Measurements from ENCODE around the gene ARHGAP10.

ARHGAP10 gene

DNA sequence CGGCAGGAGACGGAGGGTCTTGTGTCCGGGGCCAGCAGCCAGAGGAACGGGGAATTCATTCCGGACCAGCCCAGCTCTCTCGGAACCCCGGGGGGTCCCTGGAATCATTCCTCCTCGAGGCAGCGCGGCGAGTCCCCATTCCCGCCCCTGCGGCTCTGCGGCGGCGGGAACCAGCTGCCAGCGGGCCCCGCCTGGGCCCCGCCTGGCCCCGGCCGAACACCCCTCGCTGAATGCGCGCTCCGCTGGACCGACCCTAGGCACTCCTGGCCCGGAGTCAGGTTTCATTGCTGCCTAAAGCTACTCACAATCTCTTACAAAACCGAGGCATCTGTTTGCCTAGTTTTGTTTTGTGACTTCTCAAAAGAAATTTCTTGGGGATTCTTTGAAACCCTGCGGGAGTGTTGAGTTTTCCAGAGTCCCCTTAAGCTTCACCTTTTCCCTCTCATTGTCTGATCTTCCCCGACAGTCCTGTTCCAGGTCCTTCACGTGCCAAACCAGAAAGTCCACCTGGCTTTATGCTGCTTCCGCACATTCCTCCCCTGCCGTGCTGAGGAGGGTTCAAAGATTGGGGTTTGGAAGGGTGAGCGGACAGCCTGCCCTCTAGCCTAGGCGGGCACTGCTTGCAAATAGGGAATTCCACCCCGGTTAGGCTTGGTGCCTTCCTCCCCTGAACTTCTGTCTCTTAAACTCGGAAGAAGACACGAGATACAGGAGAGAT, 789 bp downstream of the ARHGAP10 start:
- in situ Hi-C loops (cut with MboI; ENCODE audit: low sequenced_read_pairs) = no loop called here

DNA sequence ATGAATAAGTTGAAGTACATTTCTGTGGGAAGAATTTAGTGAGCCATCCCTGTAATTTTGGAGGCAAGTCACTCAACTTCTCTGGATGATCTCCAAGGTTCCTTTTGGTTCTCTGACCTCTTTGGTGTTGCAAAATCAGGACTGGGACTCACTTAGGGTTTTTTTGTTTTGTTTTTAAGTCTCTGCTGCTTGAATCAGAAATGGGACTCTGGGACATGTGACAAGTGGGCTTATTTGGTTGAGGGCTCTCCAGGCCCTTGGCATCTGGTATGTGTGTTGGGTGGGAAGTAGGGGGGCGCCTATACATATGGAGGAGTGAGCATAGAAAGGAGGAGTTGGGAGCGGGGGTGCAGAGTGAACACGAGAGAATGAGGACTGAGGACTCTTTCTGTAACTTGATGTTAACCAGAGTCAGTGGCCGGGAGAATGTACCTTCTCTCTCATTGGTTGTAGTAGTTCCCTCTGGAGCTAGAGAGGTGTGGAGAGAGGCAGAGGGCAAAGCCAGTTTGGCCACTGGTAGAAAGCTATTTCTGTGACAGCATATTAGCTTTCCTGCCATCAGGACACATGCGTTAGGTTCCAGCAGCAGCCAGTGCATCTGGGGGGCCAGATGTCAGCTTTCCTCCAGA, 1.9 kb downstream of the ARHGAP10 start:
- in situ Hi-C loops (cut with MboI; ENCODE audit: low sequenced_read_pairs) = no loop called here

DNA sequence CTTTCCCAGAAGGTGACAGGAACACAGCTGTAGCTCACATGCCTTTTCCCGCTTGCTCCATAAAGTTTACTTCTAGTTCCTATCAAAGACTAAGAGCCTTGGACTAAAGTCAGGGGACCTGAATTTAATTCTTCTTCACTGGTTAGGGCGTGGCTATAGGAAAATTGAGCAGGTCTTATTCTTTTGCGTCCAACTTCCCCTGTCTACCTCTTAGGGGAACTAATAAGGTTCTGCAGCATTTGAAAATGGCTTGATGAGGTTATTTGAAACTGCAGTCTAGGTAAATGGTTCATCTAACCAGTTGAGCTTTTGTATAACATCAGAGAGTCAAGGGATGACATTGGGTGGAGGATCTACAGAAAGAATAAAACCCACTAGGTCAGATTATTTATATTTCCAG, 2.6 kb downstream of the ARHGAP10 start:
- in situ Hi-C loops (cut with MboI; ENCODE audit: low sequenced_read_pairs) = no loop called here

GRCh38 chr4:147735413-147736301, 3.8 kb downstream of the ARHGAP10 start:
- in situ Hi-C loops (cut with MboI; ENCODE audit: low sequenced_read_pairs) = no loop called here

DNA sequence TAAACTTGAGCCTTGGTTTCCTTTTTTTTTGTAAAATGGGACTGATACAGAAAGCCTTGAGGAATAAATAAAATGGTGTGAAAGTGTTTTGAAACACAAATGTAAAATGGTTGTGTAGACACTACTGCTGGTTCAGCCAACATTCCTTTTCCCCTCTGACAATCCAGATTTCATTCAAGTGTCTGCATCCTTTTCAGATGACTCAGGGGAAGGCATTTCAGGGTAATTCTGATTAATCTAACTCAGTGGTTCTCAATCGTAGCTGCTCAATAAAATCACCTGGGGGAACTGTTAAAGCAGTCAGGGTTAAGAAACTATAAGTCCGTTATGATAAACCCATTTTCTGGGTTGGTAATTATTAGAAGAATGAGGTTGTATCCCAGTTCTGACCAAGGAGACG, 4.6 kb downstream of the ARHGAP10 start:
- in situ Hi-C loops (cut with MboI; ENCODE audit: low sequenced_read_pairs) = no loop called here

- in situ Hi-C loops (cut with MboI; ENCODE audit: low sequenced_read_pairs) = no loop called here
These were observed 5.7 kb downstream of the ARHGAP10 start for GRCh38 chr4:147737623-147738022.

- in situ Hi-C loops (cut with MboI; ENCODE audit: low sequenced_read_pairs) = no loop called here
These were observed 7.4 kb downstream of the ARHGAP10 start for GRCh38 chr4:147739239-147739823.

DNA sequence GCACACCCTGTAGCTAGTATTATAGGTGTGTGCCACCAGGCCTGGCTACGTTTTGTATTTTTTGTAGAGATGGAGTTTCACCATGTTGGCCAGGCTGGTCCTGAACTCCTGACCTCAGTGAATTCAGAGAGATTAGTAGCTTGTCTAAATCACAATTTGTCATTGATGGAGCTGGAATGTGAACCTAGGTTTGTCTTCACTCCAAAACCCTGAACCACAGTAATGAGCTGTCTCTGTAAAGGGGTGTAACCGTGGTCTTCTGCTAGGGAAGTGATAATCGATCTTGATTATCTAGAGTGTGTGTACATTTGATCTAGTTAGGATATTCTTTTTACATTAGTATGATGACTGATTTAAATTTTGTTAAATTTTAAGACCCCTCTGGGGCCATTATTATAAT, 8.3 kb downstream of the ARHGAP10 start:
- in situ Hi-C loops (cut with MboI; ENCODE audit: low sequenced_read_pairs) = no loop called here

GRCh38 chr4:147741190-147741788, 9.4 kb downstream of the ARHGAP10 start:
- in situ Hi-C loops (cut with MboI; ENCODE audit: low sequenced_read_pairs) = no loop called here

GRCh38 chr4:147747787-147748454, 16.0 kb downstream of the ARHGAP10 start:
- in situ Hi-C loops (cut with MboI; ENCODE audit: low sequenced_read_pairs) = no loop called here

GRCh38 chr4:147749811-147750321, 18.0 kb downstream of the ARHGAP10 start:
- in situ Hi-C loops (cut with MboI; ENCODE audit: low sequenced_read_pairs) = no loop called here

DNA sequence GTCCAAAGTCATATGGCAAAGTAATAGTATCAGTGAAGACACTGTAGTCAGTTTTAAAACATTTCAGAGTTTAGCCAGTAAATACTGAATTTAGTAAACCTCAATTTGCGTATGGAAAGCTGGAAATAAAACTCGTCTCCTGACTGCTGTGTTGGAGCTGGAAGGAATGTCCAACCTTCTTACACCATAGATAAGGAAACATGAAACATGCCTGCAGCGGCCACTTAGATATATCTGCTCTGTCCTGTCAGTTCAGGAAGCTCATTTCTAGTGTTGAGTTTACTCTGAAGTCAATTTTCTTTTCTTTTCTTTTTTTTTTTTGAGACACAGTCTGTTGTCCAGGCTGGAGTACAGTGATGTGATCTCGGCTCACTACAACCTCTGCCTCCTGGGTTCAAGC, 21.2 kb downstream of the ARHGAP10 start:
- in situ Hi-C loops (cut with MboI; ENCODE audit: low sequenced_read_pairs) = no loop called here

DNA sequence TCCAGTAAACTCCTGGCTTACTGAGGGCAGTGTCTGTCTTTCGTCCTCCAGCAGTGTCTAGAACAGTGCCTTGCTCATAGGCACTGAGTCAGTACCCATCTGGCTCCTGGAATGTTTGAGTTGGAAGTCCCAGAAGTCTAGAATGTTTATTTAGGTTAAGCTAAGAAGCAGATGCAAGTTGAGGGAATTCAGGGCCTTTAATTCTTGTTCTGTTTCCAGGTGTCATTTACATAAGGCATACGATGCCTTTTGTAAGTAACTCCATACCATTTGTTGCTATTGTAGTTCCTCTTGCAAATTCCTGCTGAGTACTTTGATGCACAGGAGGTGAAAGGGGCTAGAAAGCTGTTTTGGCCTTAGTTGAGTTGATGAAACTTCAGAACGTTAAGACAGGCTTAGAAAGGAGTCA, 22.2 kb downstream of the ARHGAP10 start:
- in situ Hi-C loops (cut with MboI; ENCODE audit: low sequenced_read_pairs) = no loop called here

- in situ Hi-C loops (cut with MboI; ENCODE audit: low sequenced_read_pairs) = no loop called here
These were observed 23.8 kb downstream of the ARHGAP10 start for GRCh38 chr4:147755561-147756295.

DNA sequence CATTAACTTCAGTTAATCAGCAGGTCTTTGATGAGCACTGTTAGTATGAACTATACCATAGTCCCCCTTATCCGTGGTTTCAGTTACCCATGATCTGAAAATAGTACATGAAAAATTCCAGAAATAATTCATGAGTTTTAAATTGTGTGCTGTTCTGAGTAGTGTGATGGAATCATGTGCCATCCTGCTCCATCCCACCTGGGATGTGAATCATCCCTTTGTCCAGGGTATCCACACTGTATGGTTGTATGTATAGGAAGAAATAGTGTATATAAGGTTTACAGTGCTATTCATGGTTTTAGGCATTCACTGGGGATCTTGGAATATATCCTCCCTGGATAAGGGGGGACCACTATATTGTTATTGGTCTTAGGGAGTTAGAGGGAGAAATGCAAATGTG, 24.5 kb downstream of the ARHGAP10 start:
- in situ Hi-C loops (cut with MboI; ENCODE audit: low sequenced_read_pairs) = no loop called here

DNA sequence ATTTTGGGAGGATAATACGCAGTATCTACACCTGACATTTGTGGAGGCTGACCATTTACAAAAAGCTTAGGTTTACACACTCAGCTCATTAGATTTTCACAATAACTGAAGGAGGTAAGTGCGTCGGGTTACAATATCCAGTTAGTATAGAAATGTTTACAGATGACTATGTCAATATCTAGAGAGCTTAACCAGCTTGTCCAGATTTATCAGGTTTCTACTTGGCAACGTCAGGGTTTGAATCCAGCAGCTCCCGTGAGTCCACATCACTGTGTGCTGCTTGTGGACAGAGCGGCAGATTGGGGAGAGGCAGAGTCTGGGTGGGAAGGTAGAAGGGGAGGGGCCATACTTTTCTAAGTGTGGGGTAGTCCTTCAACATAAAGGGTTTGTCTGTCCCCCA, 28.3 kb downstream of the ARHGAP10 start:
- in situ Hi-C loops (cut with MboI; ENCODE audit: low sequenced_read_pairs) = no loop called here

- in situ Hi-C loops (cut with MboI; ENCODE audit: low sequenced_read_pairs) = no loop called here
These were observed 28.8 kb downstream of the ARHGAP10 start for GRCh38 chr4:147760695-147761094.

GRCh38 chr4:147761218-147761883, 29.5 kb downstream of the ARHGAP10 start:
- in situ Hi-C loops (cut with MboI; ENCODE audit: low sequenced_read_pairs) = no loop called here

GRCh38 chr4:147764337-147764736, 32.4 kb downstream of the ARHGAP10 start:
- in situ Hi-C loops (cut with MboI; ENCODE audit: low sequenced_read_pairs) = no loop called here

Measured in HL-60/S4 (cell line).